ENCODE measurements around the gene KCNJ3. TPM values are rescaled to one million over a fixed set of nuclear protein-coding genes. Genes with fewer than 3 reads are reported as not detected.

KCNJ3 gene
- polyA plus RNA-seq, 1 donor: 9.9 TPM

DNA sequence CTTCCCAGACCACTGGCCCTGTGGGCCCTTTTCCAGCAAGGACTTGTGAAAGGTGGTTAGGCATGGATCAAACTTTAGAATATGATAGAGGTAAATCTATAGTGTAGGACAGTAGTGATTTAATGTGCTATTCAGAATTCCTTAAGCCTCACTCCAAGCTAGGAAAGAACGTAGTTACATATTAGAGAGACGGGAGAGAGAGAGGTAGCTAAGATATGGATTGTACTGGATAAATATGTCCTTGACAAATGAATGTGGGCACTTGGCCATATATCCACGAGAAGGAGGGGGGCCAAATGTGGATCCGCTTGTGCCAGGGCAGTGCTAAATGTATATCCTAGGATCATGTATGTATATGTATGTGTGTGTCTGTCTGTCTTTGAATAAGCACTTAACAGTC, 6.5 kb downstream of the KCNJ3 start:
- Histone ChIP-seq H3K4me1 (ENCODE audit: control insufficient read depth, insufficient read depth, low read length) (peaks cover 9% of the 10 kb centered on the region), H3K27me3 (ENCODE audit: control insufficient read depth, insufficient read depth, low read length) (no peaks in the 10 kb centered on the region), H3K9me3 (ENCODE audit: control insufficient read depth, low read depth, low read length) (no peaks in the 10 kb centered on the region), H3K36me3 (ENCODE audit: control insufficient read depth, insufficient read depth, low read length) (no peaks in the 10 kb centered on the region), H3K4me3 (ENCODE audit: low read length) (no peak overlapping the region), H3K27ac (ENCODE audit: low read length) (no peak overlapping the region)
- DNase-seq: no peak
- 100% methylated on average over 1 of the region's 4 CpGs for WGBS (ENCODE audit: insufficient coverage, low lambda C conversion rate)

DNA sequence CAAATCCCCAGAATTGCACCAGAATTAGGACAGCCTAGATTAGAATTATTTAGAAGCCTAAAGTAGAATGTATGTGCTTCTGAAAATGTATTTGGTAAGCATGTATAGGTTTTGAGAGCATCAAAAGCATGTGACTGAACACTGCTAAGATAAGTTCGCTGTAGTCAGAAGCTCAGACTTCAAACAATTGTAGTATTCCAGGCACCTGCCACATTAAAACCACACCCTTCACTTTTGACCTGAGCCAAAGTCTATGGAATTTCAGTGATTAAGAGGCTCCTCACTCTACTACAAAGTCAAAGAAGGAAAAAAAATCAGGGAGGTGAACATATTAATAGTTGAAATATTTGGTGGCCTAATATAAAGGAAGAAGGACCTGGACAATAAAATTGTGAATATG, 8.2 kb downstream of the KCNJ3 start:
- H3K4me3 ChIP-seq (ENCODE audit: low read length): no peak overlapping the region
- no peak overlapping the region for H3K27ac ChIP-seq (ENCODE audit: low read length)
- peaks cover 9% of the 10 kb centered on the region for H3K4me1 ChIP-seq (ENCODE audit: control insufficient read depth, insufficient read depth, low read length)
- H3K27me3 ChIP-seq (ENCODE audit: control insufficient read depth, insufficient read depth, low read length): no peaks in the 10 kb centered on the region
- WGBS (ENCODE audit: insufficient coverage, low lambda C conversion rate): no CpG with 5 or more reads among the region's 1 CpG
- DNase-seq: peak; percentile 58 to 84
- H3K9me3 ChIP-seq (ENCODE audit: control insufficient read depth, low read depth, low read length): no peaks in the 10 kb centered on the region
- no peaks in the 10 kb centered on the region for H3K36me3 ChIP-seq (ENCODE audit: control insufficient read depth, insufficient read depth, low read length)

DNA sequence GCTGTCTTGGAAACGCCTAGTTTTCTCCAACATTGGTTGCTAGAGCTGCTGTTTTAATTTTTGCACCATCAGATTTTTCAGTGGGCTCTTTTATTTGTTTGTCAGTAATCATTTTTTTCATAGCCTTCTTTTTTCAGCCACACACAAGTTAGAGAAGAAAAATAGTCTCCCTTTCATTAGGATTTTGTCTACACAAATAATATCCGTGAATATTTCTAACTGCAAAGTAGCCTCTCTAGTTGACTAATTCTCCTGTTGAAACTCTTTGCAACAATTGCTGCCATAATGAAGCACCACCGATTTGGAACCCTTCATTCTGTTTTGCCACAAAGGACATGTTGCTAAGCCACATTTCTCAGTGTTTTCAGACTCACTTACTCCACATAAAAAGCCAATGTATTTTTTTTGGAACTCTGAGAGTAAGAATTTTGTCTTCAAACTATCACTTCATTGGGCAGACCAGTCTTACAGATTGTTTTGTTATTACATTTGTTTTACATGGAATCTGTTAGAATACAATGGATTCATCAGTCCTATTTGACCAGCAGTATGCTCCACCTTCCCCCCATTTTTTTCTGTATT, 9.6 kb downstream of the KCNJ3 start:
- DNase-seq: no peak
- no peak overlapping the region for H3K4me3 ChIP-seq (ENCODE audit: low read length)
- no peak overlapping the region for H3K27ac ChIP-seq (ENCODE audit: low read length)
- H3K36me3 ChIP-seq (ENCODE audit: control insufficient read depth, insufficient read depth, low read length): no peaks in the 10 kb centered on the region
- WGBS (ENCODE audit: insufficient coverage, low lambda C conversion rate): 80% methylated on average over 1 of the region's 3 CpGs
- H3K9me3 ChIP-seq (ENCODE audit: control insufficient read depth, low read depth, low read length): no peaks in the 10 kb centered on the region
- H3K4me1 ChIP-seq (ENCODE audit: control insufficient read depth, insufficient read depth, low read length): peaks cover 9% of the 10 kb centered on the region
- no peaks in the 10 kb centered on the region for H3K27me3 ChIP-seq (ENCODE audit: control insufficient read depth, insufficient read depth, low read length)

DNA sequence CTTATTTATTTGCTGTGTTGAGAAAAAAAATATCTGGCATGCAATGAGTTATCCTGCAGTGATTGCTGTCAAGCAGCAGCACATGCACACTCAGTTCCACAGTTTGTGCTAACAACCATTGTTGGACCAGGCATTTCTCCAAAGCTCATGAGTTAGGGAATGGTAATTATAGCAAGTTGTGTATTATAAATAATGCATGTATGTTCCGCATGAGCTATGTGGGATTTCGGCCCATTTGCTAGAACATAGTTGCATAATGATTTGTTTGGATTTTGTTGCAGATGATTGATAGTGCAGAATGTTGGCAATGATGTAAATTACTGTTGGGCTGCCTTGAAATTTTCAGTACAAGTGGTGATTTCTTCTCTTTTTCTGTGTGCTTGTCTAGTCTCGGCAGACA, 10.7 kb downstream of the KCNJ3 start:
- peaks cover 9% of the 10 kb centered on the region for H3K4me1 ChIP-seq (ENCODE audit: control insufficient read depth, insufficient read depth, low read length)
- H3K27me3 ChIP-seq (ENCODE audit: control insufficient read depth, insufficient read depth, low read length): no peaks in the 10 kb centered on the region

GRCh38 chr2:154710078-154710477, 11.6 kb downstream of the KCNJ3 start:
- DNase-seq: no peak
- Histone ChIP-seq H3K36me3 (ENCODE audit: control insufficient read depth, insufficient read depth, low read length) (no peaks in the 10 kb centered on the region), H3K4me1 (ENCODE audit: control insufficient read depth, insufficient read depth, low read length) (peaks cover 9% of the 10 kb centered on the region), H3K4me3 (ENCODE audit: low read length) (no peak overlapping the region), H3K27ac (ENCODE audit: low read length) (no peak overlapping the region), H3K9me3 (ENCODE audit: control insufficient read depth, low read depth, low read length) (no peaks in the 10 kb centered on the region), H3K27me3 (ENCODE audit: control insufficient read depth, insufficient read depth, low read length) (no peaks in the 10 kb centered on the region)
- WGBS (ENCODE audit: insufficient coverage, low lambda C conversion rate): no CpG with 5 or more reads among the region's 2 CpGs

More for the DNA sequence above, 10.7 kb downstream of the KCNJ3 start:
- DNase-seq: no peak
- no peaks in the 10 kb centered on the region for H3K9me3 ChIP-seq (ENCODE audit: control insufficient read depth, low read depth, low read length)
- WGBS (ENCODE audit: insufficient coverage, low lambda C conversion rate): no CpG with 5 or more reads among the region's 3 CpGs
- H3K36me3 ChIP-seq (ENCODE audit: control insufficient read depth, insufficient read depth, low read length): no peaks in the 10 kb centered on the region
- no peak overlapping the region for H3K27ac ChIP-seq (ENCODE audit: low read length)
- no peak overlapping the region for H3K4me3 ChIP-seq (ENCODE audit: low read length)

DNA sequence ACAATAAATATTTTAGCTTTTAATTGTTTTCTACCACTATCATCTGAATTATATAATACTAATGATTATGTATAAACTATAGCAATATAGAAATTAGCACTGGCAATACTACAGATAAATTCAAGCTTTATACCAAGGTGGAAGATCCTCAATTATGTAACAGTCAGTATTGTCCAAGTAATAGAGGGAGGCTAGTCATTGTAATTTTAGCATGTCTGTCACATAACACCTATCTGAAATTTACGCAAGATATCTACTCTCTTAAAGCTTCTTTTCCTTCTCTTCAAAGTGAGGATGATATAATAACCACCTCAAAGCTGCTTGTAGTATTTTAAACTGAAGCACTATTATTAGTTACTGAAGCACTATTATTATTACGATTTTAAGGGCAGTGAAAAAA, 12.2 kb downstream of the KCNJ3 start:
- 89% methylated on average over 2 of the region's 2 CpGs for WGBS (ENCODE audit: insufficient coverage, low lambda C conversion rate)
- peaks cover 6% of the 10 kb centered on the region for H3K4me1 ChIP-seq (ENCODE audit: control insufficient read depth, insufficient read depth, low read length)
- no peak overlapping the region for H3K4me3 ChIP-seq (ENCODE audit: low read length)
- H3K27ac ChIP-seq (ENCODE audit: low read length): no peak overlapping the region
- no peaks in the 10 kb centered on the region for H3K9me3 ChIP-seq (ENCODE audit: control insufficient read depth, low read depth, low read length)
- no peaks in the 10 kb centered on the region for H3K36me3 ChIP-seq (ENCODE audit: control insufficient read depth, insufficient read depth, low read length)
- no peak for DNase-seq
- no peaks in the 10 kb centered on the region for H3K27me3 ChIP-seq (ENCODE audit: control insufficient read depth, insufficient read depth, low read length)

DNA sequence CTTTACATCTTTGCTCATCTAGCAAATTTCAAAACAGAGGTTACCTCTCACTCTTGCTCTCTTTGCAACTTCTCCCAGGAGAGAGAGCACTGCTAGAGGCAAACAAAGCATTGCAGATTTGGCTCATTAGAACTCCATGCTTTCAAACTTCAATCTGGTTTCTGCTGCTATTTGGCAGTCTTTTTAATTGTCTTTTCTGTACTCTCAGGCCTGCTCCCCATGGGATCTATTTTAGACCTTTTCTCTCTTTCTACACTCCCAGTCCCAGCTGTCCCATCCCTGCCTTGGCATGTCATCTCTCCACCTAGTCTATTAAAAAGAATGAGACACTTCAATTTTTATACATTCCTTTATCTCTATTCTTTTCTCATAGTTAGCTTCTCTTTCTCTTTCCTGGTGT, 15.2 kb downstream of the KCNJ3 start:
- no peaks in the 10 kb centered on the region for H3K36me3 ChIP-seq (ENCODE audit: control insufficient read depth, insufficient read depth, low read length)
- H3K4me1 ChIP-seq (ENCODE audit: control insufficient read depth, insufficient read depth, low read length): no peaks in the 10 kb centered on the region
- no peak overlapping the region for H3K4me3 ChIP-seq (ENCODE audit: low read length)
- no peaks in the 10 kb centered on the region for H3K9me3 ChIP-seq (ENCODE audit: control insufficient read depth, low read depth, low read length)
- no peak for DNase-seq
- H3K27ac ChIP-seq (ENCODE audit: low read length): no peak overlapping the region
- no peaks in the 10 kb centered on the region for H3K27me3 ChIP-seq (ENCODE audit: control insufficient read depth, insufficient read depth, low read length)

DNA sequence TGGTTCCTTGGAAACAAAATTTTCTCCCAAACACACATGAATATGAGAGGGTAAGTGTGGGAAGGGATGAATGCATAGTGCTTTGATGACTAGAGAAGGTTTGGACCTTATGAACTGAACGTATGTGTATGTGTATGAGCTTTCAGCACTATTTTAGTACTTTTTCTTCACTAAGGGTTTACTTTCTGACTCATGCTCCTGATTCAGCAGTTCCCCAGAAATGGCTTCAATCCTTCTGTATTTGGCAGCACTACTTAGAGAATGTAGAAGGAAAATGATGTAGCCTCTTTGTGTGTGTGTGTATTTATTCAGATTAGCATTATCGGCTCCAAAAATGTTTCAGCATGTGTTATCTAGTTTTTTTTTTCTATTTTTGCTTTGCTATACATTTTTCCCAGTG, 22.2 kb downstream of the KCNJ3 start:
- WGBS (ENCODE audit: insufficient coverage, low lambda C conversion rate): 100% methylated on average over 1 of the region's 2 CpGs
- no peak for DNase-seq

DNA sequence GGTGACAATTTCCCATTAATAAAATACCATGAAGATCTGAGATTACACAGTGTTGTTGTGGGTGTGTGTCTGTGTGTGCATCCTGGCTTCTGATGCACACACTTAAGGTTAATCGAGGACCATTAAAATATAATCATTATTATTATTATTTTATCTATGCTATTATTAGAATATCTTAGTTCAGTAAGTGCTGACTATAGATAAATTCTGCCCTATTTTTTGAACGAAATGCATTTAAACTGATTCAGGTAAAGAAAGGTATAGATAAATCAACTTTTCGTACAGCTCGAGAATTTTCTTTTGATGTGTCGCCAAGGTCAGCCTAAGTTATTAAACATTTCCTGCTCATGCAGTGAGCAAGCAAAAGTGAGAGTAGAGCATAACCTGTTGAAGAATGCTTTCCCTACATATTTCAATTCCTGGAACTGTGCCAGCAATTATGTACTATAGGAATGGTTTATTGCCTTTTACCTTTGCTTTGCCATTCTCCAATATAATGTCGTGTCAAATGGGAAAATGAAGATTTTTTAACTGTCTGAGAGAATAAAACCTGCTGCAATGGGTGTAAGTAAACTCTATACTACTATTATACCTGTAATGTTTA, 25.8 kb downstream of the KCNJ3 start:
- no peaks in the 10 kb centered on the region for H3K4me1 ChIP-seq (ENCODE audit: control insufficient read depth, insufficient read depth, low read length)
- no peaks in the 10 kb centered on the region for H3K9me3 ChIP-seq (ENCODE audit: control insufficient read depth, low read depth, low read length)
- H3K4me3 ChIP-seq (ENCODE audit: low read length): no peak overlapping the region
- no peak overlapping the region for H3K27ac ChIP-seq (ENCODE audit: low read length)
- H3K36me3 ChIP-seq (ENCODE audit: control insufficient read depth, insufficient read depth, low read length): no peaks in the 10 kb centered on the region
- peak; percentile 35 to 76 for DNase-seq
- no peaks in the 10 kb centered on the region for H3K27me3 ChIP-seq (ENCODE audit: control insufficient read depth, insufficient read depth, low read length)
- WGBS (ENCODE audit: insufficient coverage, low lambda C conversion rate): 35% methylated on average over 4 of the region's 6 CpGs

More for the DNA sequence above, 22.2 kb downstream of the KCNJ3 start:
- H3K36me3 ChIP-seq (ENCODE audit: control insufficient read depth, insufficient read depth, low read length): no peaks in the 10 kb centered on the region
- no peak overlapping the region for H3K27ac ChIP-seq (ENCODE audit: low read length)
- no peak overlapping the region for H3K4me3 ChIP-seq (ENCODE audit: low read length)
- no peaks in the 10 kb centered on the region for H3K27me3 ChIP-seq (ENCODE audit: control insufficient read depth, insufficient read depth, low read length)
- no peaks in the 10 kb centered on the region for H3K9me3 ChIP-seq (ENCODE audit: control insufficient read depth, low read depth, low read length)
- H3K4me1 ChIP-seq (ENCODE audit: control insufficient read depth, insufficient read depth, low read length): no peaks in the 10 kb centered on the region

DNA sequence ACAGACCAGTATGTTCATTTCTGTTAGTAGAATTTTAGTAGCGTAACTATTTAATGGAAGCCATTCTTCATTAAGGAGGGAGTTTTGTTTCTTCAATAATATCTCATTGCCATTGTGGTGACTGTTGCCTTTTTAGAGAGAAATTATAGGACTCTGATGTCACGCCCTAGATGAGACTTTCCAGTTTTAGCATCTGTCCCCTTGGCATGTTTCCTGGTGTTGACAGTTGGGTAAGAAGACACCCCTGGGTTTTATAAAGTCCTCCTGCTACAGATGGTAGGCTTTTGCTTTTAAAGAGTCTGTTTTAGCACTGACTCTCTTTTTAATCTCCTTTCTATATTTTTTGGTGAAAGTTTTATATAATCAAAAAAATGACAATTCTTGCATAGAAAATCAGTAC, 41.9 kb downstream of the KCNJ3 start:
- no CpG with 5 or more reads among the region's 2 CpGs for WGBS (ENCODE audit: insufficient coverage, low lambda C conversion rate)

DNA sequence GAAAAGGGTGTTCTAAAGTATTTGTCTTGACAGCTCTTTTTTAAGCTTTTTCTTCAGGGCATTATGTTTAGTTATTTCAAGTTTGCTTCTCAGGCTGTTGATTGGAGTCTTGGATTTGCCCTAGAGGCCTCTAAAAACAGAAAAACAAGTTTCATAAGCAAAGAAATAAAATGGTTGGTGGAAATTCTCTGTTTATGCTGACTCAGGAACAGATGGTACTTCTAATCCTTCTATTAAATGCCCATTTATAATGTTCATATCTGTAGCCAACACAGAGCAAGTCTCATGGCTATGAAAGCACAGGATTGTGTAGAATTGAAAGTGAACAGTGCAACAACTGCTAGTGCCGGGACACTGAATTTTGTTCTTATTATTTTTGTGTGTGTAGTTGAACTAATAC, 60.4 kb downstream of the KCNJ3 start:
- H3K4me3 ChIP-seq (ENCODE audit: low read length): no peak overlapping the region
- no peak for DNase-seq
- H3K27me3 ChIP-seq (ENCODE audit: control insufficient read depth, insufficient read depth, low read length): no peaks in the 10 kb centered on the region
- no peaks in the 10 kb centered on the region for H3K36me3 ChIP-seq (ENCODE audit: control insufficient read depth, insufficient read depth, low read length)
- H3K27ac ChIP-seq (ENCODE audit: low read length): no peak overlapping the region
- H3K4me1 ChIP-seq (ENCODE audit: control insufficient read depth, insufficient read depth, low read length): no peaks in the 10 kb centered on the region
- H3K9me3 ChIP-seq (ENCODE audit: control insufficient read depth, low read depth, low read length): no peaks in the 10 kb centered on the region
- no CpG with 5 or more reads among the region's 1 CpG for WGBS (ENCODE audit: insufficient coverage, low lambda C conversion rate)

More for the DNA sequence above, 41.9 kb downstream of the KCNJ3 start:
- Histone ChIP-seq H3K36me3 (ENCODE audit: control insufficient read depth, insufficient read depth, low read length) (peaks cover 3% of the 10 kb centered on the region), H3K4me3 (ENCODE audit: low read length) (no peak overlapping the region), H3K27ac (ENCODE audit: low read length) (no peak overlapping the region), H3K4me1 (ENCODE audit: control insufficient read depth, insufficient read depth, low read length) (no peaks in the 10 kb centered on the region), H3K27me3 (ENCODE audit: control insufficient read depth, insufficient read depth, low read length) (no peaks in the 10 kb centered on the region), H3K9me3 (ENCODE audit: control insufficient read depth, low read depth, low read length) (no peaks in the 10 kb centered on the region)
- DNase-seq: no peak
